Stimulated activated CD4-positive, alpha-beta T cell treated with anti-CD3 and anti-CD28 coated beads, Interleukin-15, amount 100 ng/mL, for 1 hour (primary cell): ENCODE measurements around the gene UHRF1.
"Not testable (repeated sequence)": the region's sequence is repeated elsewhere in the genome, so short reads cannot be mapped to it uniquely, and the experiment has no call there.

ENCODE experiments used
- DNase-seq, 2 donors: peaks; one replicate each; pipeline ENCODE4 v3.0.0-alpha.2; 2020; ENCODE audit warnings: low read depth in 1 of 2, low spot score in 1 of 2

The UHRF1 gene

DNA sequence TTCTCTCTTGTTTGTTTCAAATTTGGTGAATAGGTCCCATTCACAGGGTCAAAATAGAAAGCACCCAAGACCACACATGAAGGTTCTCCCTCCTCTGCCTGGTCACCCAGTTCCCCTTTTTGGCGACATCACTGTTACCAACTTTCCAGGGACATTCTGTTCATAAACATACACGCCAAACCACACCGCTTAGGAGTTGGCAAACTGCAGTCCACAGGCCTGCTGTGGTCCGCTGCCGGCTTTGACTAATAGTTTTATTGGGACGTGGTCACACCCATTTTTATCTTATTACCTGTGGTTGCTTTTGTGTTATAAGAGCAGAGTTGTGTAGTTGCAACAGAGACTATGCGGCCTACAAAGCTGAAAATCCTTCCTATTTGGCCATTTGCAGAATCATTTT, 24.2 kb downstream of the UHRF1 start:
- DNase-seq = no peak

DNA sequence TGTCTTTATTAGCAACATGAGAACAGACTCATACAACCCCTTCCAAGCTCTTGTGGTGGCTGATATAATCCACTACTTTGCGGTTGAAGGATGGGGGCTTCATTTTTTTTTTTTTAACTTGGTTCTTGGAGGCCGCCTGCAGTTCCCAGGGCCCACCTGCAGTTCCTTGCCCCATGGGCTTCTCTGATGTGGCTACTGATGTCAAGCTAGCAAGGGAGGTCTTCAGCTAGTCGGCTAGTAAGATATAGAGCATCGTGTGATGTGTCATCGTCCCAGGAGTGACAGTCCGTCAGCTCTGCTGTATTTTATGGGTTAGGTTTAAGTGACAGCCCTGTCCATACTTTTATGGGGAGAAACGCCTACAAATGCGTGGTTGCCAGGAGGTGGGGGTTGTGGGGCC, 26.1 kb downstream of the UHRF1 start:
- DNase-seq = no peak

DNA sequence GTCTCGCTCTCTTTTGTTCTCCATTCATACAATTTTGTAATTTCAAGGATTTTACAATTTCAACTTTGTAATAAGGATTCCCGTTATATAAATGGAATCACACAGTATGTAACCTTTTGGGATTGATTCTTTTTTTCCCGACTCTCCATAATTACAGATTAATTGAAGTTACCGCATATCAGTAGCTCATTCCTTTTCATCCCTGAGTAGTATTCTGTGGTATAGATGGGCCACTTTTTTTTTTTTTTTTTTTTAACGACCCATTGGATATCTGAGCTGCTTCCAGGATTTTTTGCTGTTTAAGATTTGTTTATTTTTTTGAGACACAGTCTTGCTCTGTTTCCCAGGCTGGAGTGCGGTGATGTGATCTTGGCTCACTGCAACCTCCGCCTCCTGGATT, 27.8 kb downstream of the UHRF1 start:
- DNase-seq = no peak

DNA sequence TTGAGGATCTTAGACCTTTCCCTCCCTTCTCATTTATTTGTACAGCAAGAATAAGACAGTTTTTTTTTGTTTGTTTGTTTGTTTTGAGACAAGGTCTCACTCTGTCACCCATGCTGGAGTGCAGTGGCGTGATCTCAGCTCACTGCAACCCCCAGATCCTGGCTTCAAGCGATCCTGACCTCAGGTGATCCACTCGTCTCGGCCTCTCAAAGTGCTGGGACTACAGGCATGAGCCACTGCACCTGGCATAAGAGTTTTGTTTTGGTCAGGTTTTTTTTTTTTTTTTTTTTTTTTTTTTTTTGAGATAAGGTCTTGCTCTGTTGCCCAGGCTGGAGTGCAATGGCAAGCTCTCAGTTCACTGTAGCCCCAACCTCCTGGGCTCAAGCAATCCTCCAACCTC, 29.2 kb downstream of the UHRF1 start:
- not testable (repeated sequence) for DNase-seq

DNA sequence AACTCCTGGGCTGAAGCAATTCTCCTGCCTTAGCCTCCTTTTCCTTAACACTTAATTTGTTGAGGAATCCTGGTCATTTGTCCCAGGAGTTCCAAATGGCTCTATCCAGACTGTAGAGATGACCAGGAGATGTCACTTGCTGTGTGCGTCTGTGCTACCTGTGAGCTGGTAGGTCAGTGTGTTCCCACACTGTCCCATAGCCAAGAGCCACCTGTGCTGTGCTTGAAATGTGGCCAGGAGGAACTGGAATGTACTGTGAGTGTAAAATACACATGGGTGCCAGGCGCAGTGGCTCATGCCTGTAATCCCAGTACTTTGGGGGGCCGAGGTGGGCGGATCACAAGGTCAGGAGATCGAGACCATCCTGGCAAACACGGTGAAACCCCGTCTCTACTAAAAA, 30.2 kb downstream of the UHRF1 start:
- DNase-seq = no peak

DNA sequence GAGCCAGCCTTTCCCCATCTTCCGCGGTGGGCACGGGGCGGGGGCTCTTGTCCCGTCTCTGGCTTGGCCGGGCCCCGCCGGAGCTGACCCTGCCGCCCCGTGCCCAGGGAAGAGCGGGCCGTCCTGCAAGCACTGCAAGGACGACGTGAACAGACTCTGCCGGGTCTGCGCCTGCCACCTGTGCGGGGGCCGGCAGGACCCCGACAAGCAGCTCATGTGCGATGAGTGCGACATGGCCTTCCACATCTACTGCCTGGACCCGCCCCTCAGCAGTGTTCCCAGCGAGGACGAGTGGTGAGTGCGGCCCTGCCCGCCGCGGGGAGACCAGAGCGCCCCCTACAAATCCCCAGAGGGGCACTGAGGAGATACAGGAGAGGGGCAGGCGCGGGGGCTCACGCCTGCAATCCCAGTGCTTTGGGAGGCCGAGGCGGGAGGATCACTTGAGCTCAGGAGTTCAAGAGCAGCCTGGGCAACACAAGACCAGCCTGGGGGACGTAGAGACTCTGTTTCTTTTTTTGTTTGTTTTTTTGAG, 32.4 kb downstream of the UHRF1 start:
- not testable (repeated sequence) for DNase-seq

DNA sequence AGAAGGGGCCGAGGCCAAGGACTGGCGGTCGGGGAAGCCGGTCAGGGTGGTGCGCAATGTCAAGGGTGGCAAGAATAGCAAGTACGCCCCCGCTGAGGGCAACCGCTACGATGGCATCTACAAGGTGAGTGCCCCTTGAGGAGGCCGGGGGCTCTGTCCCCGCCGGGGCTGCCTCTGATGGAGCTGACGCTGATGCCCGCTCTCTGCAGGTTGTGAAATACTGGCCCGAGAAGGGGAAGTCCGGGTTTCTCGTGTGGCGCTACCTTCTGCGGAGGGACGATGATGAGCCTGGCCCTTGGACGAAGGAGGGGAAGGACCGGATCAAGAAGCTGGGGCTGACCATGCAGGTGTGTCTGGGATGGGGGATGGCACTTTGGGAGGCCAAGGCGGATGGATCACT, 41.3 kb downstream of the UHRF1 start:
- not testable (repeated sequence) for DNase-seq

DNA sequence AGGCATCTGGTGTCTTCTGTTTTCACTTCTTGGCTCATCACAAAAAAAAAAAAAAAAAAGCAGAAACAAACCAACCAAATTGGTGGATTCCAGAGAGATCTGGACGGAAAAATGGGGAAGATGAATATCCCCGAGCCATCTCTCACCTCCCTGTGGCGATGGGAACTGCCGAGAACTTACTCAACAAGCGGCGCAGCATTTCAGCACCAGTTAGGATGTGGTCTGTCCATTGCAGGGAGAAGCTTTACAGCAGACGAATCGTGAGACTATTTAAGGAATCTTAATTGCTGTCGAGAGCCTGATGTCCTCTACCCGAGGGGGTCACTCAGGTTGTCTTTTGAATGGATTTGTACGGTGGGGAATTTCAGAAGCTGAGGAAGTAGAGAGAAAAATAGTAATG, 42.4 kb downstream of the UHRF1 start:
- DNase-seq = no peak

DNA sequence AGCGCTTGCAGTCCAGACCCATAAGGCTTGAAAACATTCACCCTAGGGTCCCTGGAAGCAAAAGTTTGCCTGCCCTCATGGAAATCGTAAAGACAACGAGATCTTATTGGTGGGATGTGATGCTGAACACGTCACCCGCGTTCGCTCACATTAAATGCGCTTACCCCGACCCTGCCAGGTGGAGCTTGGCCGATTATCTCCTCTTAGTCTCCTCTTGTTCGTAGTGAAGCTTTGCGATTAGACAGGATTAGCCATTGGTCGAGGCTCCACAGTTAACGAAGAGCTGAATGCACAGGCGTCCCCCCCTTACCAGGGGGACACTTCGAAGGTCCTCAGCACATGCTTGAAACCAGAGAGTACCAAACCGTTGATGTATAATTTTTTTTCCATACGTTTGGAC, 43.6 kb downstream of the UHRF1 start:
- DNase-seq = no peak

DNA sequence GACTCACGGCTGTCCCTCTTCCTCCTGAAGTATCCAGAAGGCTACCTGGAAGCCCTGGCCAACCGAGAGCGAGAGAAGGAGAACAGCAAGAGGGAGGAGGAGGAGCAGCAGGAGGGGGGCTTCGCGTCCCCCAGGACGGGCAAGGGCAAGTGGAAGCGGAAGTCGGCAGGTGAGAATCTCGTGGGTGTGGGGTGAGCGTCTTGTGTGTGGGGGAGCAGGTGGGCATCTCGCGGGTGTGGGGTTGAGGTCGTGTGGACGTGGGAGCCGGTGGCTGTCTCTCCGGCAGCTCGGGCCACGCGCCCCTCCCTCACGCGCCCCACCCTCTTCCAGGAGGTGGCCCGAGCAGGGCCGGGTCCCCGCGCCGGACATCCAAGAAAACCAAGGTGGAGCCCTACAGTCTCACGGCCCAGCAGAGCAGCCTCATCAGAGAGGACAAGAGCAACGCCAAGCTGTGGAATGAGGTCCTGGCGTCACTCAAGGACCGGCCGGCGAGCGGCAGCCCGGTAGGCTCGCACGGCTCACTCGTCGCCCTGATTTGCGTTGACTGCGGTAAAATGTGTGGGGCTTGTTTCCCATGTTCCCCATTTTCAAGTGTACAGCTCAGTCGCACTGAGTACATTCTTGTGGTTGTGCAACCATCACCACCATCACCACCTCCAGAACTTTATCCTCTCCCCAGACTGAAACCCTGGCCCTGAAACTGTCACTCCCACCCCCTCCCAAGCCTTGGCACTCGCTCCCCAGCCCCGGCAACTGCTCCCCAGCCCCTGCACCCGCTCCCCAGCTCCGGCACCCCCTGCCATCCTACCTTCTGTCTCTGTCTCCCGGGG, 45.2 kb downstream of the UHRF1 start:
- not testable (repeated sequence) for DNase-seq

DNA sequence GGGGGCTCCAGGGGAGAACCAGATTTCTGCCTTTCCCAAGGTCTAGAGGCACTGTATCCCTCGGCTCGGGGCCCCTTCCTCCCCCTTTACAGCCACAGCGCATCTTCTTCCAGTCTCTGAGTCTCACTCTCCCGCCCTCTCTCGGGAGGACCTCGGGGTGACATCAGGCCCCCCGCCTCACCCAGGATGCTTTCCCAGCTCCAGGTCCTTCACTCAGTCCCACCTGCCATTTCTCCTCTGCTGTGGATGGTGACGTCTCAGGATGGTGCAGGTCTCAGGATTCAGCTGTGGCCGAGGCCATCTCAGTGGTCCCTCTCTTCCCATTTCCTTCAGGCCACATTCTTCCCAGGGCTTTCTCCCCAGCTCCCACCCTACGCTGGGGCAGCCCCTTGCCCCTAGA, 46.0 kb downstream of the UHRF1 start:
- no peak for DNase-seq

DNA sequence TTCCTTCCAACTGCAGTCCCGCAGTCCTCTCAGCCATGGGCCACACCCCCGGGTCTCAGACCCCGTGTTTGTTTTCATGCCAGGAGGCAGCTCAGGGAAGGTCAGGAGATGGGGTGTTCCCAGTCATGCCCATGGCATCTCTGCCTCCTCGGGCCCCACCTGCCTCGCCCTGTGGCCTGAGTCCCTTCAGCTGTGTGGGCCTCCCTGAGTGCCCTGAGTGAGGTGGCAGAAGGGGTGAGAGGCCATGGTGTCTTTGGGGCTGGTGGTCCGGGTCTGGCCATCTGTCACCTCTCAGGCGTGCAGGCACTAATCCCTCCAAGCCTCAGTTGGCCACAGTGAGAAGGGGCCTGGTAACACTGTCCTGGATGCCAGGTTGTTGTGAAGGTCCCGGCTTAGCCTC, 48.7 kb downstream of the UHRF1 start:
- DNase-seq = no peak

DNA sequence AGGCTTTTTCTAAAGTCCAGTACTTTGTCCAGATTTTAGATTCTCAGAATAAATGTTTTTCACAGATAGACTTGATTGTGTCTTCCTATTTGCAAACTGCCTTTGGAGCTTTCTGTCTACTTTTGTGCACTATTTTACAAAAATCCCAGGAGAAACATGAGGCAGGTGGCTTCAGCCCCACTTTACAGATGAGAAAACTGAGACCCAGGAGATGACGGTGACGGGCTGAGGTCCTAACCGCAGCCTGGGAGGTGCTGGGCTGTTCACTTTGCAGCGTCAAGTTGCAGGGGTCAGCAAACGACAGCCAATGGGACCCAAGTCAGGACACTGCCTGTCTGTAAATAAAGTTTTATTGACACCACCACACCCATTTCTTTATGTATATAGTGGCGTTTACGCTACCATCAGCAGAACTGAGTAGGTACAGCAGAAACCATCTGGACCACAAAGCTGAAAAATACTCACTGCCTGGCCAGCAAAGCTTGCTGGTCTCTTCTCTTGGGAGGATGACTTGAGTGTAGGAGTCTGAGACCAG, 52.9 kb downstream of the UHRF1 start:
- no peak for DNase-seq

DNA sequence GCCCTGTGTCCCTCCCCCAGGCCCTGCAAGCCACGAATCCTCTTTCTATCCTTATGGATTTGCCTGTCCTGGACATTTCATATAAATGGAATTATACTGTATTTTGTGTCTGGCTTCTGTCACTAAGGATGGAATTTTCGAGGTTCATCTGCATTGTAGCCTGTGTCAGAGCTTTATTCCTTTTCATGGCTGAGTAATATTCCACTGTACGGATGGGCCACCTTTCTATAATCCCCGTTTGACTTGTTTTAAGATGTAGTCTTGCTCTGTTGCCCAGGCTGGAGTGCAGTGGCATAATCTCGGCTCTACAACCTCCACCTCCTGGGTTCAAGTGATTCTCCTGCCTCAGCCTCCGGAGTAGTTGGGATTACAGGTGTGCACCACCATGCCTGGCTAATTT, 55.8 kb downstream of the UHRF1 start:
- DNase-seq = no peak

DNA sequence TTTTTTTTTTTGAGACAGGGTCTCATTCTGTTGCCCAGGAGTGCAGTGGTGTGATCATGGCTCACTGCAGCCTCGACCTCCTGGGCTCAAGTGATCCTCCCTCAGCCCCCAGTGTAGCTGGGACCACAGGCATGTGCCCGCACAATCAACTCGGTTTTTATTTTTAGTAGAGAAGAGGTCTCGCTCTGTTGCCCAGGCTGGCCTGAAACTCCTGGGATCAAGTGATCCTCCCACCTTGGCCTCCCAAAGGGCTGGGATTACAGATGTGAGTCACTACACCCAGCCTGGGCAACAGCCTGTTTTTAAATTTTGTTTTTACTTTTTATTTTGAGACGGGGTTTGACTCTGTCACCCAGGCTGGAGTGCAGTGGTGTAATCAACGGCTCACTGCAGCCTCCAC, 57.3 kb downstream of the UHRF1 start:
- DNase-seq = no peak

DNA sequence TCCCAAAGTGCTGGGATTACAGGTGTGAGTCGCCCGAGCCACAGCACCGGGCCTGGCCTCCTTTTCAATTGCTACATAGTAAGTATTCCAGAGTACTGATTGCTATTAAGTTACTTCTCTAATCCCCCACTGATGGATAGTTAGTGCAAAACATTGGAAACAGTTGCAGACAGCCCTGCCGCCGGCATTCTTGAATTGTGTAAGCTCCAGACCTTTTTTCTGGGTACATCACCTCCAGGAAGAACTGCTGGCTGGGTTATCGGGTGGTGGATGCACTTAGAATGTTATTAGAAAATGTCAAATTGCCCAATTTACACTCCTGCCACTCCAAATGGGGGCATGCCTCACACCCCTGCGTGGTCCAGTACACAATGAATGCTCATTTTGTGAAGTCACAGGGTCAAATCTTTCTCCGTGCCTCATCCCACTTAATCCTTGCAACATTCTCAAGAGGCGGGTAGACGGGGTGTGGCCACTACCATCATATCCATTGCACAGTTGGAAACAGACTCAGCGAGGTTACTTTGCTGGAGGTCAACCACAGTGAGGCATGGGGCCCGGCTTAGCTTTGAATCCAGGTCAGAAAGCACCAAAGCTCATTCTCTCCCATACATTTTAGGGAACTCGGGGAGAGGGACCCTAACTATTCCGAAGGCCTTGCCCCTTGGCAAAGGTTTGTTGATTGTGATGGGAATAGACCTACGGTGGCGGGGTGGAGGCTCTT, 58.6 kb downstream of the UHRF1 start:
- no peak for DNase-seq

DNA sequence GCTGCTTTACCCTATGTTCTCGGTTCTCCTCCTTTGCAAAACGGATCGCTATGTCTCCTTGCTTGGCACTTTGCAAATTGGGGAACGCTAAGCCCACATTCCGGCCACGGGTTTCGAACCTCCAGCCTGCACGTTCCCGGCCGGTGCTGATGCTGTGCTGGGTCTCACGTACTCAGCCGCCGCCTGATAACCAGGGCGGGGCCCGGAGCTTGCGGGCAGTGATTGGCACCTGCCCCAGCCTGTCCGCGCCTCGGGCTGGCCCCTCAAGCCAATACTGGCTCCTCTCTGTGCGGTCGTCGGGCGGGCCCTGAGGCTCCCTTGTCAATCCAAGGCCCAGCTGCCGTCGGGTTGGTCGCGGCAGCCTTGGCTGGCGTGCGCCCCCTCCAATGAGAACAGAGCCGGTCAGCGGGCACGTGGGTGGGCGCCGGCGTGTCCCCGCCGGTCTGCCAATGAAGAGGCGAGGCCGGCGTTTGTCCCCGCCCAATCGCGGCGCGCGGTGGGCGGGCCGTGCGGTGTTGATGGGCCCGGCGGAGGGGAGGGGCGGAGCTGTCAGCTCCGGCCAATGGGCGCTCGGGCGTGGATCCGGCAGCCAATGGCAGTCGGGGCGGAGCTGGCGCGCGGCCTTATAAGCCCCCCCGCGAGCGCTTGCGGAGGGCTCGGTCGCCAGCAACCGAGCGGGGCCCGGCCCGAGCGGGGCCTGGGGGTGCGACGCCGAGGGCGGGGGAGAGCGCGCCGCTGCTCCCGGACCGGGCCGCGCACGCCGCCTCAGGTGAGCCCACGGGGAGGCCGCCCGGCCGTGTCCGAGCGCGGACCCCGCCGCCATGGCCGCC, 59.4 kb downstream of the UHRF1 start, which contains the start of gene KDM4B:
Gene KDM4B, plus strand, starts transcription at position 652 of the 830 bp plus-strand sequence. CDS start 63,778 bp downstream, outside the sequence.
- peak; percentile 98 to 99 for DNase-seq

DNA sequence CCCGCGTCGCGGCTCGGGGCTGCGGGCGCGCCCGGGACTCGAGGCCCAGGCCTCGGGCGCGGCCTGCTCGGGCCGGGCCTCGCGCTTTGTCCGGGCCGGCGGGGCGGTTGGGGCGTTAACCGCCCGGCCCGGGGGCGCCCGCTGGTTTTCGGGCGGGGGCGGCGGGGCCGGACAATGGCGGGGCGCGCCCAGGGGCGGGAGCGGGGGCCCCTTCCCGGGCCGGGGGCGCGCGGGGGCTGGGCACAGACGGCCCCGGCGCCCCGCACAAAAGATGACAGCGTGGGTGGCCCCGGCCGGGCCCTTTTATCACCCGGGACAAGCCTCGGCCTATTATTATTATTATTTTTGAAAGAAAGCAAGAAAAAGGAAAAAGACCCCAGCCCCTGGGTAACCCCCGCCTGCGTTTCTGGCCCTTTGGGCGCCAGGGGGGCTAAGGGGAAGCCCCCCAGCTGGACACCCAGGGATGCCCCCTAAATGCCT, 60.0 kb downstream of the UHRF1 start:
- DNase-seq = no peak

DNA sequence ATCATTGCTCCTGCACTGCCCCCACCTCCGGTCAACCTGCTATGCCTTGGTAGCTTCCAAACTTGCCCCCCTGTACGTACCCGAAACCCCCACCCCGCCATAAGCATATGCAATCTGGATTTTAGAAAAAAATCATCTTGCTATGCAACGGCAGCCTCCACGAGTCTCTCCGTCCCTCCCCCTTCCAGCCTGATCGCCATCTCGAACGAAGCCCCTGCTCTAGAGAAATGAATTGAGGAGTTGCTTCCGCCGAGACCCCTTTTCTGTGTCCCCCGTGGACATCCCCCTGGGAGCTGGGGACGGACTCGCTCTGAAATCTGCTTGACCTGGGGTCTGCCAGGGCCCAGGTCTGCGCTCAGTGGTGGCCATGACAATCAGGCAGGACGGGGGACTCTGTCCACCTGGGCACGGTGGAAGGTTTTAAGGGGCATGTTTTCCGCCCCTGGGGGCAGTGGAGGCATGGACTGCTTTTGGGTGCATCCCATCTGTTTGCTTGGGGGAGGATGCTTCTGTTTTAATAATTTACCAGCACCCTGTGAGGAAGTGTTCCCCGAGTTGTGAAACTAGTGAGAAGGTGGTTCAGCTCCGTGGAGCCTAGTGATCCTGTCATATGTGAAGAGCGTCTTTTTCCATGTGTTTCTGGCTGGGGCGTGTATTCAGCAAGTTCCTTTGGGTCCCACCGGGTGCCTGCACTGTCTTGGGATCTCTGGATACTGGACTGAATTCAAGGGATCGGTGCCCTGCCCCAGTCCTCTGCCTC, 60.7 kb downstream of the UHRF1 start:
- DNase-seq = no peak
